ENCODE data around the gene DGLUCY.

DGLUCY gene

GRCh38 chr14:91127401-91127801, 13.5 kb downstream of the DGLUCY start:
- Mint-ChIP-seq H3K36me3 (ENCODE audit: low read depth) (peaks cover 52% of the 10 kb centered on the region), H3K4me3 (no peak overlapping the region), H3K27ac (no peak overlapping the region), H3K27me3 (ENCODE audit: low read depth) (no peaks in the 10 kb centered on the region), H3K4me1 (peaks cover 10% of the 10 kb centered on the region), H3K9me3 (no peaks in the 10 kb centered on the region)
- TF ChIP-seq CTCF (IDR thresholded peaks at IDR 0.05; ENCODE audit: unreplicated experiment in 3 of 3): no peak

- Mint-ChIP-seq H3K27ac (no peak overlapping the region), H3K9me3 (no peaks in the 10 kb centered on the region), H3K4me1 (peaks cover 10% of the 10 kb centered on the region), H3K4me3 (no peak overlapping the region), H3K36me3 (ENCODE audit: low read depth) (peaks cover 56% of the 10 kb centered on the region), H3K27me3 (ENCODE audit: low read depth) (no peaks in the 10 kb centered on the region)
- TF ChIP-seq CTCF (IDR thresholded peaks at IDR 0.05; ENCODE audit: unreplicated experiment in 3 of 3): no peak
Observed at GRCh38 chr14:91127924-91128323, 14.1 kb downstream of the DGLUCY start.

GRCh38 chr14:91128699-91129098, 14.8 kb downstream of the DGLUCY start:
- no peak overlapping the region for H3K27ac Mint-ChIP-seq
- H3K36me3 Mint-ChIP-seq (ENCODE audit: low read depth): peaks cover 62% of the 10 kb centered on the region
- peaks cover 10% of the 10 kb centered on the region for H3K4me1 Mint-ChIP-seq
- H3K9me3 Mint-ChIP-seq: no peaks in the 10 kb centered on the region
- no peak overlapping the region for H3K4me3 Mint-ChIP-seq
- H3K27me3 Mint-ChIP-seq (ENCODE audit: low read depth): no peaks in the 10 kb centered on the region
- no peak for TF ChIP-seq CTCF (IDR thresholded peaks at IDR 0.05; ENCODE audit: unreplicated experiment in 3 of 3)

GRCh38 chr14:91129261-91129660, 15.4 kb downstream of the DGLUCY start:
- Mint-ChIP-seq H3K4me1 (peaks cover 8% of the 10 kb centered on the region), H3K4me3 (no peak overlapping the region), H3K27ac (no peak overlapping the region), H3K9me3 (no peaks in the 10 kb centered on the region), H3K27me3 (ENCODE audit: low read depth) (no peaks in the 10 kb centered on the region), H3K36me3 (ENCODE audit: low read depth) (peaks cover 64% of the 10 kb centered on the region)
- TF ChIP-seq CTCF (IDR thresholded peaks at IDR 0.05; ENCODE audit: unreplicated experiment in 3 of 3): no peak

GRCh38 chr14:91135039-91135438, 21.2 kb downstream of the DGLUCY start:
- H3K36me3 Mint-ChIP-seq (ENCODE audit: low read depth): peaks cover 37% of the 10 kb centered on the region
- no peaks in the 10 kb centered on the region for H3K4me1 Mint-ChIP-seq
- H3K27ac Mint-ChIP-seq: peak overlapping the region in 1 of 3 experiments; percentile 21
- no peaks in the 10 kb centered on the region for H3K27me3 Mint-ChIP-seq (ENCODE audit: low read depth)
- no peaks in the 10 kb centered on the region for H3K9me3 Mint-ChIP-seq
- no peak for TF ChIP-seq CTCF (IDR thresholded peaks at IDR 0.05; ENCODE audit: unreplicated experiment in 3 of 3)
- no peak overlapping the region for H3K4me3 Mint-ChIP-seq

- Mint-ChIP-seq H3K27ac (no peak overlapping the region), H3K9me3 (no peaks in the 10 kb centered on the region), H3K27me3 (ENCODE audit: low read depth) (no peaks in the 10 kb centered on the region), H3K36me3 (ENCODE audit: low read depth) (peaks cover 20% of the 10 kb centered on the region), H3K4me1 (peaks cover 4% of the 10 kb centered on the region), H3K4me3 (no peak overlapping the region)
- peak in 2 of 3 experiments; percentile 8 to 23 for TF ChIP-seq CTCF (IDR thresholded peaks at IDR 0.05; ENCODE audit: unreplicated experiment in 3 of 3)
Observed at GRCh38 chr14:91138511-91139359, 24.9 kb downstream of the DGLUCY start.
